Activated CD8-positive, alpha-beta T cell treated with anti-CD3 and anti-CD28 coated beads for 36 hours (primary cell): Measurements from ENCODE around the gene FLOT2. TPM values are rescaled to one million over a fixed set of nuclear protein-coding genes. Genes with fewer than 3 reads are reported as not detected.
A peak's percentile ranks its signal among the peaks of the same experiment; 100 is the strongest.

Experiments
- ATAC-seq: fragments of 200-7000 bp; cut with Tn5 transposase; one replicate; pipeline ENCODE4 v1.10.0; 2021; ENCODE audit warnings: mild to moderate bottlenecking, moderate library complexity
- CTCF ChIA-PET: fragments of 350-600 bp; sonication (Branson Sonifier 250); formaldehyde crosslinking; loops from one replicate; lab custom pipeline; 2021; ENCODE audit warnings: antibody characterized with exemption; lab: Charles Lee
- POLR2A ChIA-PET: fragments of 350-600 bp; sonication (Branson Sonifier 250); formaldehyde crosslinking; loops from one replicate; lab custom pipeline; 2021; ENCODE audit warnings: antibody characterized with exemption; lab: Charles Lee
- DNase-seq: peaks from one replicate; pipeline ENCODE4 v3.0.0-alpha.2; 2020
- H3K27ac Mint-ChIP-seq: one replicate; pipeline ENCODE4 v1.8.0; 2021; ENCODE audit warnings: mild to moderate bottlenecking, mixed read lengths
- H3K27me3 Mint-ChIP-seq: one replicate; pipeline ENCODE4 v1.8.0; 2021; ENCODE audit warnings: mixed read lengths
- H3K36me3 Mint-ChIP-seq: one replicate; pipeline ENCODE4 v1.8.0; 2021; ENCODE audit warnings: low read depth, mixed read lengths
- H3K4me1 Mint-ChIP-seq: one replicate; pipeline ENCODE4 v1.8.0; 2021; ENCODE audit warnings: low read depth, mixed read lengths
- H3K4me3 Mint-ChIP-seq: one replicate; pipeline ENCODE4 v1.8.0; 2021; ENCODE audit warnings: mild to moderate bottlenecking, moderate library complexity, mixed read lengths
- H3K9me3 Mint-ChIP-seq: one replicate; pipeline ENCODE4 v1.8.0; 2021; ENCODE audit warnings: mixed read lengths
- CTCF ChIP-seq: fragments of 200-600 bp; IDR thresholded peaks from one replicate; pipeline ENCODE4 v1.8.0; 2022; ENCODE audit warnings: antibody characterized with exemption, mild to moderate bottlenecking
- intact Hi-C: fragments of 100-400 bp; cut with micrococcal nuclease; formaldehyde crosslinking; loops from one replicate; pipeline ENCODE4 v1.10.0; 2022
- total RNA-seq, 2 experiments: library from RNA; stranded (reverse); gene quantifications; one replicate each; pipeline ENCODE4 v1.2.3, GENCODE V29; 2021

FLOT2 gene
- total RNA-seq, 2 experiments from 2014 or later, result 59.7 to 60.1 TPM

- no peaks in the 10 kb centered on the region for H3K9me3 Mint-ChIP-seq
- no peak for TF ChIP-seq CTCF
- DNase-seq (no peak), ATAC-seq (no peak)
- H3K4me1 Mint-ChIP-seq, result peaks cover 47% of the 10 kb centered on the region
- intact Hi-C loops, result no loop called here
- no peaks in the 10 kb centered on the region for H3K27me3 Mint-ChIP-seq
- H3K27ac Mint-ChIP-seq, result no peak overlapping the region
- CTCF ChIA-PET, result no interaction called here
- peaks cover 18% of the 10 kb centered on the region for H3K36me3 Mint-ChIP-seq
- no peak overlapping the region for H3K4me3 Mint-ChIP-seq
- POLR2A ChIA-PET, result interaction anchor here (0.9 to 1.2 kb wide), 3 partner anchors 35 to 161 kb away, joined by 3 to 4 read pairs (median 3); partner anchors contain the start of gene FAM222B
Measured at GRCh38 chr17:28888832-28889231, 8.7 kb downstream of the FLOT2 start.

GRCh38 chr17:28887871-28888471 is 9.6 kb downstream of the FLOT2 start:
- DNase-seq (no peak), ATAC-seq (no peak)
- H3K36me3 Mint-ChIP-seq, result peaks cover 15% of the 10 kb centered on the region
- intact Hi-C loops, result no loop called here
- TF ChIP-seq CTCF, result no peak
- no peaks in the 10 kb centered on the region for H3K9me3 Mint-ChIP-seq
- no peak overlapping the region for H3K4me3 Mint-ChIP-seq
- CTCF ChIA-PET, result no interaction called here
- no peak overlapping the region for H3K27ac Mint-ChIP-seq
- POLR2A ChIA-PET, result interaction anchor here (0.9 kb wide), 1 partner anchor 46 kb away, joined by 4 read pairs; the partner anchor contains the start of gene FAM222B
- H3K4me1 Mint-ChIP-seq, result peaks cover 38% of the 10 kb centered on the region
- no peaks in the 10 kb centered on the region for H3K27me3 Mint-ChIP-seq

DNA sequence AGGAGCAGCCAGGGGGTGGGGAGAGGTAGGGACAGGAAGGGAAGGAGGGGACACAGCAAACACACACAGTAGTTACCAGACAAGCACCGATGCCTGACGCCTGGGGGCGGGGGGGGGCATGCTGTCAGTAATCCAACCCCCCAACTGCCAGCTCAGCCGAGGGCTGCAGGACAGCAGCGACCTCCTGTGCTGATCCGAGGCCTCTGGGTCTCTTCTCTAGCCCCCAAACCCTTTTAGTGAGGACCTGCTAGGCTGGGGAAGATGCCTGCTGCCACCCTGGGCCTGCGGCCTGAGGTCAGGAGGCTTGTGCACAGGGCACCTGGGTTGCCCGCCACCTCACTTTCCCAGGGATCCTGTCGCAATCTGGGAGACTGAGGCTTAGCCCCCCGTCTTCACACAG is 11.6 kb downstream of the FLOT2 start:
- H3K27ac Mint-ChIP-seq, result no peak overlapping the region
- CTCF ChIA-PET, result no interaction called here
- H3K9me3 Mint-ChIP-seq, result no peaks in the 10 kb centered on the region
- intact Hi-C loops, result no loop called here
- no peak for ATAC-seq
- POLR2A ChIA-PET, result no interaction called here
- no peak overlapping the region for H3K4me3 Mint-ChIP-seq
- TF ChIP-seq CTCF, result no peak
- H3K36me3 Mint-ChIP-seq, result peaks cover 9% of the 10 kb centered on the region
- DNase-seq, result no peak
- H3K27me3 Mint-ChIP-seq, result no peaks in the 10 kb centered on the region
- peaks cover 20% of the 10 kb centered on the region for H3K4me1 Mint-ChIP-seq

- DNase-seq, result no peak
- no peaks in the 10 kb centered on the region for H3K27me3 Mint-ChIP-seq
- H3K36me3 Mint-ChIP-seq, result peaks cover 8% of the 10 kb centered on the region
- ChIA-PET CTCF (no interaction called here), POLR2A (interaction anchor here (0.5 kb wide), 1 partner anchor 9 kb away, joined by 4 read pairs; no protein-coding TSS in a partner anchor)
- no peak for ATAC-seq
- intact Hi-C loops, result no loop called here
- H3K4me3 Mint-ChIP-seq, result no peak overlapping the region
- peaks cover 16% of the 10 kb centered on the region for H3K4me1 Mint-ChIP-seq
- H3K27ac Mint-ChIP-seq, result no peak overlapping the region
- no peaks in the 10 kb centered on the region for H3K9me3 Mint-ChIP-seq
- no peak for TF ChIP-seq CTCF
Measured at GRCh38 chr17:28885363-28885762, 12.2 kb downstream of the FLOT2 start.

- no peak for ATAC-seq
- no peaks in the 10 kb centered on the region for H3K27me3 Mint-ChIP-seq
- peak overlapping the region; percentile 8 for H3K27ac Mint-ChIP-seq
- H3K4me3 Mint-ChIP-seq, result no peak overlapping the region
- DNase-seq, result no peak
- H3K9me3 Mint-ChIP-seq, result no peaks in the 10 kb centered on the region
- ChIA-PET POLR2A (no interaction called here), CTCF (no interaction called here)
- peaks cover 15% of the 10 kb centered on the region for H3K36me3 Mint-ChIP-seq
- intact Hi-C loops, result no loop called here
- no peak for TF ChIP-seq CTCF
- peaks cover 11% of the 10 kb centered on the region for H3K4me1 Mint-ChIP-seq
Measured at GRCh38 chr17:28883967-28884702, 13.4 kb downstream of the FLOT2 start.
